Activated CD4-positive, alpha-beta T cell treated with anti-CD3 and anti-CD28 coated beads, Interleukin-2, amount 50 U/mL, for 4 hours (primary cell): ENCODE measurements around the gene HOXC4.

Source experiments
- DNase-seq, 2 experiments: peaks; one replicate each; pipeline ENCODE4 v3.0.0-alpha.2; 2020

Gene HOXC4

DNA sequence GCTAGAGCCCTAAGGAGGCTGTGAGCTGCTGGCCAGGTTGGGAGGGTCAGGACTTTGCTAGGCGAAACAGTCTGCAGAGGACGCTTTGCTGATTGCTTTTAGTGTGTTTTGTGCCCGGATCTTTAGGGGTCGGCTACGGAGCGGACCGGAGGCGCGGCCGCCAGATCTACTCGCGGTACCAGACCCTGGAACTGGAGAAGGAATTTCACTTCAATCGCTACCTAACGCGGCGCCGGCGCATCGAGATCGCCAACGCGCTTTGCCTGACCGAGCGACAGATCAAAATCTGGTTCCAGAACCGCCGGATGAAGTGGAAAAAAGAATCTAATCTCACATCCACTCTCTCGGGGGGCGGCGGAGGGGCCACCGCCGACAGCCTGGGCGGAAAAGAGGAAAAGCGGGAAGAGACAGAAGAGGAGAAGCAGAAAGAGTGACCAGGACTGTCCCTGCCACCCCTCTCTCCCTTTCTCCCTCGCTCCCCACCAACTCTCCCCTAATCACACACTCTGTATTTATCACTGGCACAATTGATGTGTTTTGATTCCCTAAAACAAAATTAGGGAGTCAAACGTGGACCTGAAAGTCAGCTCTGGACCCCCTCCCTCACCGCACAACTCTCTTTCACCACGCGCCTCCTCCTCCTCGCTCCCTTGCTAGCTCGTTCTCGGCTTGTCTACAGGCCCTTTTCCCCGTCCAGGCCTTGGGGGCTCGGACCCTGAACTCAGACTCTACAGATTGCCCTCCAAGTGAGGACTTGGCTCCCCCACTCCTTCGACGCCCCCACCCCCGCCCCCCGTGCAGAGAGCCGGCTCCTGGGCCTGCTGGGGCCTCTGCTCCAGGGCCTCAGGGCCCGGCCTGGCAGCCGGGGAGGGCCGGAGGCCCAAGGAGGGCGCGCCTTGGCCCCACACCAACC is 23.9 kb upstream of the HOXC4 start:
- no peak for DNase-seq

DNA sequence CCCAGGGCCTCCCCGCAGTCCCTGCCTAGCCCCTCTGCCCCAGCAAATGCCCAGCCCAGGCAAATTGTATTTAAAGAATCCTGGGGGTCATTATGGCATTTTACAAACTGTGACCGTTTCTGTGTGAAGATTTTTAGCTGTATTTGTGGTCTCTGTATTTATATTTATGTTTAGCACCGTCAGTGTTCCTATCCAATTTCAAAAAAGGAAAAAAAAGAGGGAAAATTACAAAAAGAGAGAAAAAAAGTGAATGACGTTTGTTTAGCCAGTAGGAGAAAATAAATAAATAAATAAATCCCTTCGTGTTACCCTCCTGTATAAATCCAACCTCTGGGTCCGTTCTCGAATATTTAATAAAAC is 23.2 kb upstream of the HOXC4 start:
- no peak for DNase-seq

DNA sequence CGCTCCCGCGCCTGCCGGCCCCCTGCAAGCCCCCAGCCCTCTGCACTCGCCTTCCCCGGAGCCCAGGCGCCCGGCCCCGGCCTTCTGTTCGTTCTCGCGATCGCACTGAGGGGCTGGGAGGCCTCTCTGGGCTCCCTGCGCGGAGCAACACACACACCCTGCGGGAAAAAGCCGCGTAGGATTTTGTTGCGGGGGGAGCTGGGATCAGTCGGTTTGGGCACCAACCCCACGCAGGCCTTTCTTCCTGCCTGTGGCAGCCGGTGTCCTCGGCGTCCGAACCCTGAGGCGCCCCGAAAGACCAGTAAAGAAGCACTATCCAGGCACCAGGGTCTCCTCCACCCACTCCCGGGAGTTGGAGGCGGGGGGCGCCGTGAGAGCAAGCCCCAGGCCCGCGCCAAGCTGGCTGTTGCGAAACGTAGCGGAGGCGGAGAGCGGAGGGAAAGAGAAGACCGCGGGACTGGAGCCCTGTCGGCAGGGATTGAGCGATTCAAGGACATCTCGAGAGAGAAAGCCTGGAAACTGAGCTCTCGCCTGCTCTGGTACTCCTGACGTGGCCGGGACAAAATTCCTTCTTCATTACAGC is 22.7 kb upstream of the HOXC4 start:
- DNase-seq = no peak

DNA sequence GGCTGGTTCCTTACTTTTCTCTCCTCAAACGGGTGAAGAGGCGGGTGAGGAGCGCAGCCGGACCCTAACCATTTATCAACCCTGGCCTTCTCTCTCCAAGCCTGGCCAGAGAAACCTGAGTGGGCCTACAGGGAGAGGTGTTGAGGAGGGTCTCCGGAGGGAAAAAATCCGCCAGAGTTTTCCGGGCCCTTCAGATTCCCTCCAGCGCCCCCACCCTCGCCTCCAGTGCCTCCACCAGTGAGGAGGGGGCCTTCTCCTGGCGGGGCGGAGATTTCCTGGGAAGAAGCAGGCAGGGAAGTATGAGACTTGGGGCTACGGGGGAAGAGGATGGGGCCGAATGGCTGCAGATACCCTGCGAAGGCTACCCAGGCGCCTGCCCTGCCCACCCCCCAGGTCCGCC is 22.2 kb upstream of the HOXC4 start:
- no peak for DNase-seq

DNA sequence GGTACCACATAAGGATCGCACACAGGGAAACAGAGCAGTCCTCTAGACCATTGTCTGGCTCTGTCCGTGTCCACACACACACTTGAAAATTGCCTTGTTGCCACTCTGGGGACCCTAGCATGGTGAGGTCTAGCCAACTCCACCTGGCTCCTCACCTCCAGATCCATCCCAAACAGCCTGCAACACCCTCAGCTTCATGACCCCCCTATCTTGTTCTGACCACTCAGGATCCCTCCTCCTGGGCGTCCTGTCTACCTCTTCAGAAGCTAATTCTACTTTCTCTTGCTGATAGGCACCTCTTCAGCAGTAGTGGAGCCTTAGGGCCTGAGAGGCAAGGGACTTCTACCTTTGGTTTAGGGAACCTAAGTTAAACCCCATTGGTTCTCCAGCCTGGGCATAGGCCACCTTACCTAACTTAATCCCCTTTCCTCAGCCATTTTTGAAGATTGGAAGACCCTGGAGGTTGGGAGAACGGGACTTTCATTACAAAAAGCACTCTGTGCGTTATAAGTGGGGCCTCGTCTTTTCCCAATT is 21.5 kb upstream of the HOXC4 start:
- DNase-seq = no peak

DNA sequence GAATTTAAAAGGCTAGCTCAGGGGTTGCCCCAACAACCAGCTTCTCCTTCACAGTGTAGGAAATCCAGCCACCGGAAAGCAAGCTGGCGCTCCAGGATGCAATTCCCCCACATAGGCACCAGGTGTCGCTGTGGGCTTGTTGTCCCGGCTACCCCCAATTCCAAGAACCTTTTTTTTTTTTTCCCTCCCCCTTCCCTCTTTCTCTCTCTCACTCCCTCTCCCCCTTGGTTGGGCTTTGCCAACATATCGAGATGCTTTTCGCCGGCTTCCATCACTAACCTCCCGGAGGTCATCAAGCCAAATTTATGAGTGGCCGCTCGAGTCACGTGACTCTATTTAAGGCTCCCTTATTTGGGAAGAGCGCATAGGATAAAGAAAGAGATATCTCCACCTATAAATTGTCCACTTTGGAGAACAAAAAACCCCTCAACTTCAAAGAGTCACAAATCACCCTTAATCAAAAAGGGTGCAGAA is 21.0 kb upstream of the HOXC4 start, which contains the start of gene HOXC5:
TSS of gene HOXC5 (plus strand) at position 424 of the 474 bp plus-strand sequence. CDS start 73 bp downstream, outside the sequence.
- DNase-seq = peak; percentile 38 to 43

DNA sequence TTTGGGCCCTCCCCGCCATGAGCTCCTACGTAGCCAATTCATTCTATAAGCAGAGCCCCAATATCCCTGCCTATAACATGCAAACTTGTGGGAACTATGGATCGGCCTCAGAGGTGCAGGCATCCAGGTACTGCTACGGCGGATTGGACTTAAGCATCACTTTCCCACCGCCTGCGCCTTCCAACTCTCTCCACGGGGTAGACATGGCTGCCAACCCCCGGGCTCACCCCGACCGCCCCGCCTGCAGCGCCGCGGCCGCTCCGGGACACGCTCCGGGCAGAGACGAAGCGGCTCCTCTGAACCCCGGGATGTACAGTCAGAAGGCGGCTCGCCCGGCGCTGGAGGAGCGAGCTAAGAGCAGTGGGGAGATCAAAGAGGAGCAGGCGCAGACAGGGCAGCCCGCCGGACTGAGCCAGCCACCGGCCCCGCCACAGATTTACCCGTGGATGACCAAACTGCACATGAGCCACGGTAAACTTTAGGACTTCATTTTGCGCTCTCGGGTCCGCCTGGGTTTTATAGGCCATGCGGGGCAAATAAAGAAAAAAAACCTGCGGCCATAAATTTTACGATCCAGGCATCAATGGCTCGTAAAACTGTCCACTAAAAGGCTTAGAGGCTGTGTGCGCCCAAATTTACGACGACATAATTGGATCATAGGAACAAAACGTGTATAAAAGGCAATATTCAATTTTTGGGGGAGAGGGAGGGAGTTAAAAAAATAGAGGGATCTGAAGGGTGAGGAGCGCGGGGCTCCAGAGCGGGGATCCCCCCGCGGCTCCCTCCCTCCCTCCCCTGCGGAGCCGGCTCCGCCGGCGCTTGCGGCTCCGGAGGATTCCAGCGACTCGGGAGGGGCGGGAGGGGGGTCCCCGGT is 20.3 kb upstream of the HOXC4 start:
- no peak for DNase-seq

DNA sequence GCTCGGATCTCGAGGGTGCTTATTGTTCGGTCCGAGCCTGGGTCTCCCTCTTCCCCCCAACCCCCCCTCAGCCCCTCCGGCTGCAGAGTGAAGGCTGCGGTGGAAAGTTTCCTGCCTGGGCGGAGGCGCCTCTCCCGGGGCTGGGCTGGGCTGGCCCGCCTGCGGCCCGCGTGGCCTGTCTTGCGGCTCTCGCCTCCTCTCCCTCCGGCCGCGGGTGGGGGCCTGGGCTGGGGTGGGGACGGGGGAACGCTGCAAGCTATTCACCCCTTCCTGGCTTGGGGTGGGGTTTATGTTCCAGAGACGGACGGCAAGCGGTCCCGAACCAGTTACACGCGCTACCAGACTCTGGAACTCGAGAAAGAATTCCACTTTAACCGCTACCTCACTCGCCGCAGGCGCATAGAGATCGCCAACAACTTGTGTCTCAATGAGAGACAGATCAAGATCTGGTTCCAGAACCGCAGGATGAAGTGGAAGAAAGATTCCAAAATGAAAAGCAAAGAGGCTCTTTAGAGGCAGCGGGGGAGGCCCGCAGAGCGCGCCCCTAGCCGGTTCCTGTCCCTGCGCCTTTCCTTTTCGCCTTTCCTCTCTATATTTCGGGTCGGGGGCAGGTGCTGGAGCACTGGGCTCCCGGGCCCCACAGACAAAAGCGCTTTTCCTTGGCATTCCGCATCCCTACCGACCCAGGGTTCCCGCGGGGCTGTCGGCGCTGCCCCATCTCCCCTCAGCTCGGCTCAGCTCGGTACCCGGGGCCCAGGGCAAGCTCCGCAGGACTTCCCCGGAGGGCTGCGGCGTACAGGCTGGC is 19.5 kb upstream of the HOXC4 start:
- no peak for DNase-seq

DNA sequence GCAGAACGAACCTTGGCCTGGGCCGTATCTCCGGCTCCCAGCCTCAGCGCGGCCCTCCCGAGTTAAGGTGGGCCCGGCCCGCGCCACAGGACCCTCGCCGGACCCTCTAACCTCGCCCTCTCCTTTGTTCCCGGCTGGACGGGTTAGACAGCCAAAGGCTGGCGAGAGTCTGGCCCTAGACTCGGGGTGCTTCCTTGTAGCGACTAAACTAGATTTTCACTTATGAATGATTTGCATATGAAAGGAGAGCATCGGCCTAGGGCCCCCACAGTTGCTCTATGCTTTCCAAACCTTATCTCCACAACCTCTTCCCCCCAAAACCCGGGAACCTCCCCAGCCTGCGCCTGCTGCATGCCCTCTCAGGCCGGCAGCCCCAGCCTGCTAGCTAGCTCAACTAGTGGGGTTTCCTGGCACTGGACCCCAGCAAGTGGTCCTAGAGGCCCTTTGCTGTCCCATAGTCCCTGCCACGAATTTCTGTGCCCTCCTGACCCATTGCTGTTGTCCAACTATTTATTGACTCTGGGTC is 18.8 kb upstream of the HOXC4 start:
- DNase-seq = no peak

DNA sequence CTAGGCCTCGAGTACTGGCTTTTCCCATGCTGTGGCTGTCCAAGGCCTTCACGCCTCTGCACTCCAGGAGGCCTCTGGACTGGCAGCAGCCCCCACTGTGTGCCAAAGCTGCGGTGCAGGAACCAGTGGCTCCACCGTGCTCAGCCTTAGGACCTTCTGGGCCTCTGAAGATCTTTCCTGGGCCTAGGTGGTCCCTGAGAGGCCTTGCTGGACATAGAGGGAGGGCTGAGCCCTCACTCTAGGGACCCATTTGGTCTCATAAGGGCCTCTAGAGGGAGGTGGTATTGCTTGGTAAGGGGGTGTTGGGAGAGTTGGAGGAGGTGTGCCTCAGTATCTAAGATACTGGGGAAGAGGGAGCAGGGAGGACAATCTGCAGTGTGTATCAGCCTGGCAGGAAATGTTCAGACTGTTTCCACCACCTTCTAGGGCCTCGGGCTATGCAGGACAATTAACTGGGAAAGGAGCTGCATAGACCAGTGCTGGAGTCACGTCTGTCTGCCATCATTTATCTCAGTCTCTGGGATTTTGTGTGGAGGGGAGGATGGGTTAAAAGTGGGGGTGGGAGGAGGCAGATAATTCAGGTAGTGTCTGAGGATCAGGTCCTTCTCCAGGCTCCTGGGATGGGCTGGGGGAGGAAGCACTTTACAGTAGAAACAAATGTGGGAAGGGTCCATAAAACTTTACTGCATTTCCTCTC is 17.9 kb upstream of the HOXC4 start:
- no peak for DNase-seq

DNA sequence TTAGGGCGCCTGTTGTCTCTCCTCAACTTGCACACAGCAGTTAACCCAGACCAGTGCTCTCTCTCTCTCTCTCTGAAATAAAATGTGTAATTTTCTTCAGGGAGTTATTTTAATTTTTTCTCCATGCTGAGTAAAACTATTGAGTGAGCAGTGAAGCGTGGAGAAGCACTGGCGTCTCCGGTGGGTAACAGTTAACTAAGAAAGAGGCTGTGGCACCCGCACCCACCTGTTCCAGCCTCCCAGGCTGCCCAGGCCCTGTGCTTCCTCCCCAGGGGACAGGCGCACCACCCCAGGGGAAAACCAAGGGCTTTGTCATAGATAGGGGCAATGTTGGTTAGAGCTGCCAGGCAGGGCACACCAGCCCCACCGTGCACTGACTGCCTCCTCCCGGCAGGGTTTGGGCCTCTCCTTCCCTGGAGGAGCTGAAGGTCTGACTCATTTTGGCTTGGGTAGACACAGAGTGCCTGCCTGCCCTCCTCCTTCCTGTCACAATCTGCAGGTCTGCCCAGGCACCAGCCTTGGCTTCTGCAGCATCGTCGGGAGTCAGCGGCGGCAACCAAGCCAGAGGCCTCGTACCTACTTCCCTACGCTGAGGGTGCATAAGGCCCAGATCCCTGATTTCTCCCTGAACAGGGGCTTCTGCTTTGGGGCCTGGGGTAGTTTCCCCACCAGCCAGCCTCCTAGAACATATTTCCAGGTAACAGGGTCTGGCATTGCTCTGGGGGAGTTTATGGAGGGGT is 16.8 kb upstream of the HOXC4 start:
- no peak for DNase-seq

DNA sequence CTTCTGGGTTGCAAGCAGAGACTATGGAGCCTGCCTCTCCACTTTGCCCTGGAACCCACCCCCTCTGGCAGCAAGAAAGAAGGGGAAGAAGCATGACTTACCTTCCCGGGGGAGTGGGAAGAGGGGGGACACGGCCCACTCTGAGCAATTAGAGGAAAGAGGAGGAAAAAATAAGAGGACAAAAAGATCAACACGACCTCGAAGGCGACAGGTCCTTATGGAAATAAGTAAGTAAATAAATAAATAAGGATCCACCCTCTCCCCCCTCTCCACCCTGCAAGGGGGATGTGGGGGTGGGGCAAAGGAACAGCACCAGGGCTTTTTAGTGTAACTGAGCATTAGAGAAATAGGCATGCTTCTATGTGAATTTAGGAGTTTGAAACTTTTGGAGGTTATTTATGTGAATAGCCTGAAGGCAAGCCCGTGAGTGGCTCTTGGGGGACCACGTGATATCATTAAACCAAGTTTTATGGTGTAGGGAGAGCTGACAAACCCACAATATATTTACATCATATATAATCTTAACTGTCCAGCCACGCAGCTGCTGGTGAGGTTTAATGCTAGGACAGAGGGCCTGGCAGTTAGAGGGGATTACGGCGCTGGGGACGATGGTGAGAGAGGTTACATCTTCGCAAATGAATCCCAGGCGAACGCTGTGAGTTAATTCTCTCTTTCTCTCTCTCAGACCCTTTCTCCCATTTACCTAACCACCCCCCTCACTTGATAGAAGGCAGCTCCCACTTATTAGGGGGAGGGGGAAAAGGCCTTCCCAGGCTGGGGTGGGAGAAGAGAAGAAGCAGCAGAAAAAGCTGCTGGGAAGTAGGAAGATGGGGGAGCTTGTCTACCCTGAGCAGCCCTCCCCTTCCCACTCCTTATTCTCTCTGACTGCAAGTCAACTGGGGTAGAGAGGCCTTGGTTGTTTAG is 16.0 kb upstream of the HOXC4 start:
- no peak for DNase-seq

DNA sequence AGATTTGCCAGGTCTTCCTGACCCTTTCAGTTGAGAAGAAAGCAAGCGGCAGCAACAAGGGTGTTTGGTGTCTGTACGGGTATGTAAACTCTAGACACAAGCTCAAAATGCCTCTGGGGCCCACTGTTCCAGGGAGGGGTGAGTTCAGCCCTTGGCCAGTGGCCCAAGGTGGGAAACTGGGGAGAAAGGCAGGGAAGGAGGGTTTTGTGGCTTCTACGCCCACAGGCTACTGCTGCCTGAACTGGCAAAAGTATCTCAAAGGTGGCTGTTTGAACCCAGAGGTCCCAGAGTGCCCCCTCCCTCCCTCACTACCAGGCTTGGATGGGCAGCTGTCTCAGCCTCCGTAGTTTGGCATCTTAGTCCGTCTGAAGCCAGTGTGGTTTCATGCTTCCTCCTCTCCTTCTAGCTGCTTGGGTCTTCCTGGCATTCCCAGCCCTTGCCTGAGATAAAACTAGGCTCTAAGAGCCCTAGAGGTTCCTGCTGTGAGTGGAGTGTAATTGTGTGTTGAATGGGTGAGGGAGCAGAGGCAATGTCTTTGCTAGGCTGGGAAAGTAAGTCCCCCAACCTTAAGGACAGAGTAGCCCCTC is 15.3 kb upstream of the HOXC4 start:
- no peak for DNase-seq

DNA sequence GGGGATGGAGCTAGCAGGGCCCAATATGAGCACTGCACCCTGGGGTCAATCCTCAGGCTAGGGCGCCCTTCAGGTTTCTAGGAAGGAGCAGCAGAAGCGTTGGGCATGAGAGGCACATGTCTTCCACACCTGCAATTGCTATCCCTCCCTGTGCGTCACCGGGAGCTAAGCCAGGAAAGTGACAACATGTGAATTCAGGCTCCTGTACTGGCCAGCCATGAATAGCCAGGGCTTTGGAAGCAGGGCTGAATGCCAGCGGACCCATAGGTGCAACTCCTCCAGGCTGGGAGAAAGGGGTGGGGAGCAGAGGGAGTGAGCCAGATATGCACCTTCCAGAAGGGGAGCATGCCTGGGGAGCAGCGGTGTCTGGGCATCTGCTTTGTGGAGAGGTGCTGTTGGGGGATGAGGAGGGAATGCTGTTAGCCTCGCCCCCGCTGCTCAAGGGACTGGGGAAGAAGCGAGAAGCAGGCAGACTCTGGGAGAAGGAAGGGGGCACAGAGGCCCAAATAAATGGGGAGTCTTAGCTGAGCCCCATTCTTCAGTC is 14.7 kb upstream of the HOXC4 start:
- DNase-seq = no peak

DNA sequence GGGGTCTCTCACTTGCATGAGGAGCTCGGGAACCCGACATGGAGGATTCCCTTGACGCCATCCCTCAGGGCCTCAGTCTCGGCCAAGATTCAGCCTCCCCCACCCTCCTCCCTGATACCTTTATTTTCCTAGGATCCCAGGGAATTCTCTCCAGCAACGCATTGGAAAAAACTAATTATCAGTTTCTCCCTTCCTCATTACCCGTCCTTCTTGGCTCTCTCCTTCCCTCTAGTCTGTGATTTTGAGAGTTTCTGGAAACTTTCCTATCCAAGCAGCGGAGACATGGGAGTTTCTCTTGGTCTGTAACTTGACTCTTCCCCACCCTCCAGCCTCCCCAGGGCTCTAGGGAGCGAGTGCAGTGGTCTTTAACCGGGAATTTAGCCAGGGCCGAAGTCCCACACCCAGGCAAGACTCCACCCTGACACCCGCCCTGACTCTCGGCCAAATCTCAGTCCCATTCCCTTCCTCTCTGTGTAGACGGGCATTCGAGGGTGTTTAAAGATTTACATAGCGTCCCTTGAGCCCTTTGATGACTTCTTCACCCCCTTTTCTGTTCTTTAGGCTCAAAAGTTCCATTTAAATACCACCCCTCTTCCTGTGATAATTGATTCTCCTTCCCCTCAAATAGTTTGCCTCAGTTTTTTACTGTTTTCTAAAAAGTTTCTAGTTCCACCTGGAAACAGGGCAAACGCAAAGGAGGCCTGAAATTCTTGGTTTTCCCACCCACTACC is 14.1 kb upstream of the HOXC4 start:
- DNase-seq = no peak

DNA sequence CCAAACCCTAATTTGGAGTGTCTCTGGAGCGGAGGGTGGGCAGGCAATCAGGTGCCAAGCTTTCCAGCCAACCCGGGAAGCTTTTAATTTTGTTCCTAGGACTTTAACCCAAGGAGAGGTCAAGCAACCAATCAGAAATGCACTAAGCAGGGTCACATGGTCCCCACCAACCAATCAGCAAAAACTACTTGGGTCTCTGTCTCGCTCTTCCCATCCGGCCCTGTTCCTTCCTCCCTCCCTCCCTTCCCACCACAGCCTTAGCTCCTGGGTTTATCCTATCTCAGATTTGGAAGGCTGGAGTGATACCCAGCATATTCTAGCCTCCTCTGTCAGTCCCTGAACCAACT is 13.5 kb upstream of the HOXC4 start:
- no peak for DNase-seq

DNA sequence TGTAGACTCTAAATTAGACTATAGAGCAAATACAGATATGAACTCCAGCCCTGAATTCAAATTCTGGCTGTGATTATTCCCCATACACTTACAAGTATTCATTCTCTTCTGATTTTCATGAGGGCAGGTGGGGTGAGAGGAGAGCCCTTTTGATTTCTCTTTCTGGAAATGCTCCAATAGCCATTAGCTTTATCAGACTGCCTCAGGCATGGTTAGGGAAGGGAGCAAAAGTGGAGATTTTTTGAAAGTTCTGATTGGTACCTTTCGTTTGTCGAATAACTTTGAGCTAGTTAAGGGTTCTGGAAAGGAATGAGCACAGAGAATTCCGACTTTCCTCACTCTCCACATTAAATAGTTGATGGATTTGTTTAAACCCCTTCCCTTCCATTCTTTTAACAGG is 13.0 kb upstream of the HOXC4 start:
- DNase-seq = no peak

DNA sequence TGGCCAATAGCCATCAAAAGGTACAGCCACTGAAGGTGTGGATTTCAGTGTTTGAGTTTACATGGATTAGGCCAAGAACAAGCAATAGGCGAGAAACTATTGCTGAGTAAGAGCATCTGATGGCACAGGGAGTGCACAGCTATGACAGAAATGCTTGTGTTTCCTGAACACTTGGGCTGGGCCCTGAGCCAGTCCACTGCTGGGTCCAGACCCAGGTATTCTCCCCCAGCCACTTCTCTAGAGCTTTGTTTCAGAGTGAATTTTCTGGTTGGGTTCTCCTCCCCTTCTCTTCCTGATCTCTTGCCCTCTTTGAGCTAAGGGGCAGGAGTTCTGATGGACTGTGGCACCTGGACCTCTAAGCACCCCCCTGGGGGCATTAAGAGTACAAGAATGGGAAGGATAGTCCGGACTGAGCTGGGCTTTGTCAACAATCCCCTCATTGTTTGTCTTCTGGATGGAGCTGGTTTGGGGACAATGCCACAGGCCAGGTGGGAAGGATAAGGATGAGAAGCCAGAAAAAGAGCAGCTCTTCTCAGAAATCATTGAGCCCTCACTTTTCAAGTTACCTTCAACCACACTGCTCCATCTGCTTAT is 12.4 kb upstream of the HOXC4 start:
- no peak for DNase-seq
